HG03159 (cell line): Measurements from ENCODE around the gene LINGO3.

ENCODE experiments used
- ATAC-seq: cut with Tn5 transposase; IDR thresholded peaks from one replicate; pipeline ENCODE4 v1.9.1; 2021; ENCODE audit warnings: mild to moderate bottlenecking, moderate library complexity; ENCODE audit not compliant: unreplicated experiment

LINGO3 gene

DNA sequence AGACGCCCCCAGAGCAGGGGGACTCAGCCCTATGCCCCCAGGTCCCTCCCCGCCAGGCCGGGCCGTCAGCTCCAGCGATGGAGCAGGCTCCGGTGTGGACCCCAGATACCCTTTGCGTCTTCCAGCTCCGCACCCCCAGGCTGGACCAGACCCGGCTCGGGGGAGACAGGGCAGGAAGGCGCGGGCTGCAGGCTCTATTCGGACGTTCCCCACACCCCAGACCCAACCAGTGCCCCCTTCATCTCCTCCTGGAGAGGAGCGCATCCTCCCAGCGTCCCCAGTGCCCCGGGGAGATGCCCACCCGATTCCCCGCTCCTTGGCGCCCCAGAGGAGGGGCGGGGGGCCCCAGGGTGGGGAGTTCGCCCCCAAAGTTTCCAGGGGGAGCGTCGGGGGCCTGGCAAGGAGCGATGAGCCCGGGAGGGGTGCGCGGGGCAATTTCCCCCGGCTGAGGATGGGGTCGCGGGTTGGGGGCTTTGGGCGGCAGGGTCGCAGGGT is 389 bp downstream of the LINGO3 start:
- ATAC-seq: no peak

- no peak for ATAC-seq
Measured at GRCh38 chr19:2306971-2307370, 983 bp downstream of the LINGO3 start.

- no peak for ATAC-seq
Measured at GRCh38 chr19:2306281-2306806, 1.6 kb downstream of the LINGO3 start.

DNA sequence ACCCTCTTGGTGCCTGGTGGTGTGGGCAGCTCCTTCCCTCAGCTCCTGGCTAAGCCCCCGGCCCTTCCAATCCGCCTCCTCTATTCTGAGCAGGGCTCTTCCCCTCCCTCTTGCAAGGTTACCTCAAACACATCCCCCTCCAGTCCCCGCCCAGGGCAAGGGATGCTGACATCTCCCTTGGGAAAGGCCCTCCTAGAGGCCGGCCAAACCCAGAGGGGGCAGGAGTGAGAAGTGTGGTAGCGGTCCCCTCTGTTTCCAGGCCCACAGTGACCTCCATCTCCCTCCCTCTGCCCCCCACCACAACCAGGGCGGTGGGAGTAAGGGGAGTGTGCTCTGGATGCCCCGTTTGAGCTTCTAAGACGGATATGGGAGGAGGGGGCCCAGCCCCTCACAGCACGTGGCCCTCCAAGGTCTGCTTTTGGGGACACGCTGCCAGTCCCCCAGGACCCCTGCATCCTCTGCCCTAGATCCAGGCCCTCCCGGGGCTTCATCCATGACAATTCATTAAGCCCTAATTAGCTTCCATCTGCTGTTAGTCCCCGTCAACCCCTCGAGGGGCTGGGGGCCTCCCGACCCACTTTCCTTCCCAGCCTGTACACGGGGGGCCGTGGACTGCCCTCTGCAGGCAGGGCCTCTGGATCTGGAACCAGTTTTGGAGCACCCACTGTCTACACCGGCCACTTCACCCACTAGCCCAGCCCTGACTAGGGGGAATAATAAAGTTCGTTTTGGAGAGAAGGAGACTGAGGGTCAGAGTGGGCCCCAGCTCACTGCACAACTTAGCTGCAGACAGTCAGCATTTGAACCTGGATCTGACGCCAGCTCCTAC is 2.3 kb downstream of the LINGO3 start:
- ATAC-seq: no peak

DNA sequence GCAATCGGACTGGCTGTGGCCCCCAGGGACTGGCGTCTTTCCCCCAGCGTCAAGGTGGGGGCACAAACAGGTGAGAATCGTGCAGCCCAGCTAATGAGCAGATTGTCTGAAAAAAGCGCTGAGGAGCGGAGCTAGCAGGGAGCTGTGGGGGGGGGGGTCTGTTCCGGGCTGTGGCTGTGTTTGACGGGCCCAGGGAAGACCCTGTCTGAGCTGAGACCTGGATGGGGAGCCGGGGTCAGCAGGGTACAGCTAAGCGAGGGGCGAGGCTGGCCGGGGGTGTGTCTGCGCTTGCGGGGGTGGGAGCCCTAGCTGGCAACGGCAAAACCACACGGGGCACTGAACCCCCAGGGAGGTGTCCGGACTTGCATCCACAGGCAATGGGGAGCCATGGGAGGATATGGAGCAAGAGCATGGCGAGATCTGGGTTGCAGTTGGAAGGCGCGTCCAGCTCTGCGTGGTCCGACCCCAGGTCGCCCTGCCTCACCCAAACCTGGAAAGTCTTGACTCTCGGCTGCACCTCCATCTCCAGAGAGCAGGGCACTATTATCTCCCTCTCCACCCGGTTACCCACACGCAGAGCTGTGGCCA is 4.6 kb downstream of the LINGO3 start:
- ATAC-seq: no peak

DNA sequence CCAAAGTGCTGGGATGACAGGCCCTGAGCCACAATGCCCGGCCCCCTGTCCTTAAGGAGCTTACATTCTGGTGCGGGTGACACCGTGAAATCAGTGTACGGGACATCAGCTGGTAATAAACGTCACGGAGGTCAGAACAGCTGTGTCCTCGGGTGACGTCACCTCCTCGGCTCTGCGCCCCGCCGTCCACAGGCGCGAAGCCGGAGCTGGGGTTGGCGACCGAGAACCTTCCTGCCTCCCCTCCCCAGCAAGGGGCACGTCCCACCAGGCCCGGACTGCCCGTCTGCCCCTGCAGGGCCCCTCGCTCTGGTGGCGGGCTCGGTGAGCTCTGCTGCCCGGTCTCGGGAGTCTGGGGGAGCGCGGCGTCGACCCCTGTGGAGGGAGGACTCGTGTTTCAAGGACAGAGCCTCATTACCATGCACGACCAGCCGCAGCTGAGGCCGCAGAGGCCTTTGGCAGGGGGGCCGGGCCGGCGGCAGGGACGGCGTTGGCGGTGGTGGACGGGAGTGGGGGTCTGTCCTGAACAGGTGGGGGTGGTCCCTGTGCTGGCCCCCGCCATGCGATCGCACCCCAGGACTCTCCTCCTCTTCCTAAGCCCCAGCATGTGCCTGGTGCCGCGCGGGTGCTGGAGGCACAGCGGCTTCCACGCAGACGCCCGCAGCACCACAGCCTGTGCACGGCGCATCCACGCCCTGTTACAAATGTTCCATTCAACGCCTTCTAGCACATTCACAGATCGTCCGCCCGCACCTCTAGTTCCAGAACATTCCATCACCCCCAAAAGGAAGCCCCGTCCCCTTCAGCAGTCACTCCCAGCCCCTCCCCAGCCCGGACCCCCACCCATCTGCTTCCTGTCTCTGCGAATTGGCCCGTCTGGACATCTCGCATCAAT is 5.4 kb downstream of the LINGO3 start:
- ATAC-seq: no peak

GRCh38 chr19:2300533-2300932 is 7.4 kb downstream of the LINGO3 start:
- no peak for ATAC-seq

DNA sequence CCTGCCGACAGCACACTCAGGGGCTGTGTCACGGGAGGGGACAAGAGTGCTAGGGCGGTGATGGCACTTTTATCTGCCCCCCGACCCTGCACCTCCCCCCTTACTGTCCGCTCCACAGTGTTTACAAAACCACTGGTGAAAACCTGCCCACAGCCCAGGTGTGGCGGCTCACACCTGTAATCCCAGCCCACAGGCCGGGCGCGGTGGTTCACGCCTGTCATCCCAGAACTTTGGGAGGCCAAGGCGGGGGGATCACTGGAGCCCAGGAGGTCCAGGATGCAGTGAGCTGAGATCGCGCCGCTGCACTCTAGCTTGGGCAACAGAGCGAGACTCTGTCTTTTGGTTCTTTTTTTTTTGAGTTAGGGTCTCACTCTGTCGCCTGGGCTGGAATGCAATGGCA is 11.8 kb downstream of the LINGO3 start:
- no peak for ATAC-seq

- no peak for ATAC-seq
Measured at GRCh38 chr19:2294687-2295335, 13.1 kb downstream of the LINGO3 start.

- no peak for ATAC-seq
Measured at GRCh38 chr19:2291185-2291751, 16.7 kb downstream of the LINGO3 start.

DNA sequence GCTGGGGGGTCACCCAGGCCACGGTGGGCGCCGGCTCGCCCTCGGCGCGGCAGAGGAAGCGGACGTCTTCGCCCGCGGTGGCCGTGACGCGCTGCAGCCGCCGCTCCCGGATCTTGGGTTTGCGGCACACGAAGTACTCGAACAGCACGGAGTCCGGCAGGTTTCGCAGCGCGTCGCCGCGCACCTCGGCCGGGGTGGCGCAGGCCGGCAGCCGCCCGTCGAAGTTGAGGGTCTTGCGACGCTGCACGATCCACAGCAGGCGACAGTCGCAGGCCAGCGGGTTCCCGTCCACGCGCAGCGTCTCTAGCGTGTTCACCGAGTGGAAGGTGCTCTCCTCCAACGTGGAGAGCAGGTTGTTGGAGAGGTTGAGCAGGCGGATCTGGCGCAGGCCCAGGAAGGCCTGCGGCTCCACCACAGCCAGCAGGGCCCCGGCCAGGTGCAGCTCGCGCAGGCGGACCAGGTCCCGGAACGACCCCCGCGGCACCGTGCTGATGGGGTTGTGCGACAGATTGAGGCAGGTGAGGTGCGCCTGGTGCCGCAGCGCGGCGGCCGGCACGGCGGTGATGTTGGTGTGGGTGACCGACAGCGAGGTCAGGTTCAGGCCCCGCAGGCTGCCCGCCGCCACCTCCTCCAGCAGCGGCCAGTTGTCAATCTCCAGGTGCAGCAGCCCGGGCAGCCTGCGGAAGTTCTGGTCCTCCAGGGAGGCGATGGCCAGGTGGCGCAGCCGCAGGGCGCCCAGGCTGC is 17.3 kb downstream of the LINGO3 start:
- no peak for ATAC-seq

DNA sequence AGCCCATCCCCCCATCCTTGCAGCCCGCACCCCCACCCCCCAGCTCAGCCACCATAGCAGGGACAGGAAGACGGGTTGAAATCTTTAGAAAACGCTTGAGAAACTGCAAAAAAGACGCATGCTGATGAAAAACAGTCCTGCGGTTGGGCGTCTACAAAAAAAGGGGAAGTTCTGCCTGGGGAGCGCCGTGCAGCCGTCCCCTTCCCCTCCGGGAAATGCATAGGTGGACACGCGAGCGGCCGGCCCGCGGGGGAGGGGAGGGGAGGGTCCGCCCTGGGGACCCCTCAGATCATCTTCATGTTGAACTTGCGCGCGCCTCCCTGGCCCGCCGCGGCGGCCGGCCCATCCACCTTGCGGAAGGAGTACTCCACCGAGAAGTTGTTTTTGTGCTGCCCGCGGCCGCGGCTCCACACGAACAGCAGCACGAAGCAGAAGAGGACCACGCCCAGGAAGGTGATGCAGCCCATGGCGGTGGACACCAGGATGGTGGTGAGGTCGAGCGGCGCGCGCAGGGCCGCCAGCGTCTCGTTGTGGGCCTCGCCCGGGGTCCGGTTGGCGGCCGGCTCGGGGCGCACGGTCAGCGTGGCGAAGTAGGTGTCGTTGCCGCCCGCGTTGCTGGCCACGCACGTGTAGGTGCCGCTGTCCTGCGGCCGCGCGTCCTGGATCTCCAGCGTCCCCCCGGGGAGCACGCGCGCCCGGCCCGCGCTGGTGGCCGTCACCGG is 18.1 kb downstream of the LINGO3 start:
- ATAC-seq: no peak

- no peak for ATAC-seq
Measured at GRCh38 chr19:2288818-2289713, 18.9 kb downstream of the LINGO3 start.

DNA sequence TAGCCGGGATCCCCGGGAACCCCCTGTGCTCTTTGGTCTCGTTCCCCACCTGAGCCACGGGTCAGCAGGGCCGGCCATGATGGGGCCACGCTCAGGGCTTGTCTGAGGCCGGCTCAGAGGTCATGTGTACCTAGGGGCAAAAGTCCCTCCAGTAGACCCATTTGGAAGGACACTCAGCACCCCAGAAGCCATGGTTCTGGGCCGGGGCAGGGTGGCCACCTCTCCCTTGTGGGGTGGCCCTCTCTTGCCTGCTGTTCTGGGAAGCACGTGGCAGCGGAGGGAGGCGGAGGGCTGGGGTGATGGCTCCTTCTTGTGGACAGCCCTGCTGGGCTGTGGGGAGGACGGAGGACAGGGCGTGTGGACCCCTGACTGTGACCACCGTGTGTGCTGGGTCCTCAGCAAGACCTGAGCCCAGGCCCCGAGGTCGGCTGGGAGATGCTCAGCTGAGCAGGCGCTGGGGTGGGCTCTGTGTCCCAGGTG is 19.6 kb downstream of the LINGO3 start:
- no peak for ATAC-seq

DNA sequence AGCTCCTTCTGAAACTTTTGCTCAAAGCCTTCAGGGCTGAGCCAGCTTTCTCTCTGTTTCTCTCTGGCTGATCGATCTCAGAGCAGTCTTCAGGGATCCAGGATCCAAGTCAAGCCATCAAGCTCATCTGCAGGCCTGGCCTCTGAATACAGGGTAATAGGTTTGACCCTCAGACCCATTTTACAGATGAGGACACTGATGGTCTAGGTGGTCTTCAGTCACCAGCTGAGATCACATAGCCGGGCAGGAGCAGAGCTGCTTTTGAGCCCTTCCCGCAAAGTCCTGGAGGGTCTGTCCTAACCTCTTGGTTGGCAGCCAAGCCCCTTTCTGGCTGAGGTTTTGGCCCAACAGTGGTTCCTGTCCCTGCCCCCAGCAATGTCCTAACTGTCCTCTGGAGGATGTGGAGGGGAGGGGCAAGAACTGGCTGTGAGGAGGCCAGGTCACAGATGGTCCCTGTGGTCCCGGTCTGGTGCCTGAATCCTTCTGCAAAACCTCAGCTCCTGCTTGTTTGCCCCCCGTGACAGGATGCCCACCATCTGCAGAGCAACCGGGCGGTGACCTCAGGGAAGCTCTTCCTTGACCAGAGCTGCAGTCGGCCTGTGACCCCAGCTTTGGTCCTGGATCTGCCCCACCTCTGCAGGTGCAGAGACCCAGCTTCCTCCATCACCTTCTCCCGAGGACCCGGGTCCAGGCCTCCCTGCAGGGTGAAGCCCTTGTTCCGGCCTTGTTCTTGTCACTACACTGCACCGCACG is 20.2 kb downstream of the LINGO3 start:
- ATAC-seq: no peak

GRCh38 chr19:2286402-2287140 is 21.4 kb downstream of the LINGO3 start:
- no peak for ATAC-seq
